ENCODE data around the gene LGI4.
"Not testable (repeated sequence)": the region's sequence is repeated elsewhere in the genome, so short reads cannot be mapped to it uniquely, and the experiment has no call there.

DNA sequence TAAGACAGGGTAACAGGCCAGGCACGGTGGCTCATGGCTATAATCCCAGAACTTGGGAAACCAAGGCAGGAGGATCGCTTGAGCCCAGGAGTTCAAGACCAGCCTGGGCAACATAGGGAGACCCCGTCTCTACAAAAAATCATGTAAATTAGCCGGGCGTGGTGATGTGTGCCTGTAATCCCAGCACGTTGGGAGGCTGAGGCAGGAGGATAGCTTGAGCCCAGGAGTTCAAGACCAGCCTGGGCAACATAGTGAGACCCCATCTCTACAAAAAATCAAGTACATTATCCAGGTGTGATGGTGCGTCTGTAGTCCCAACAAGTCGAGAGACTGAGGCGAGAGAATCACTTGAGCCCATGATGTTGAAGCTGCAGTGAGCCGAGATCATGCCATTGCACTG, 31.2 kb downstream of the LGI4 start:
- TF ChIP-seq CTCF (conservative IDR thresholded peaks at IDR 0.05; ENCODE audit: low read depth, low read length); EZH2 (IDR thresholded peaks at IDR 0.05; ENCODE audit: borderline replicate concordance, low read depth, low read length, poor library complexity, severe bottlenecking): not testable (repeated sequence)

All from A673 (cell line).